WTC11 (cell line): ENCODE data around the gene SKAP1. TPM values are rescaled to one million over a fixed set of nuclear protein-coding genes. Genes with fewer than 3 reads are reported as not detected.

Source experiments
- ATAC-seq: fragments of 200-7000 bp; cut with Tn5 transposase; 2 replicates; pipeline ENCODE4 v1.10.0; 2021; ENCODE audit warnings: mild to moderate bottlenecking, moderate library complexity
- CTCF ChIA-PET: fragments of 300-600 bp; sonication (Branson Sonifier 250); formaldehyde crosslinking; loops from one replicate; lab custom pipeline; 2021; ENCODE audit warnings: antibody characterized with exemption; lab: Charles Lee
- POLR2A ChIA-PET: fragments of 350-600 bp; sonication (Branson Sonifier 250); formaldehyde crosslinking; loops from one replicate; lab custom pipeline; 2021; ENCODE audit warnings: antibody characterized with exemption; lab: Charles Lee
- DNase-seq: peaks from one replicate; pipeline ENCODE4 v3.0.0; 2021; ENCODE audit warnings: low spot score
- H3K27ac Mint-ChIP-seq: 2 replicates; pipeline ENCODE4 v1.8.0; 2021; ENCODE audit warnings: mixed read lengths
- H3K27me3 Mint-ChIP-seq: 2 replicates; pipeline ENCODE4 v1.8.0; 2021; ENCODE audit warnings: low read depth, mild to moderate bottlenecking, moderate library complexity, mixed read lengths
- H3K36me3 Mint-ChIP-seq: 2 replicates; pipeline ENCODE4 v1.8.0; 2021; ENCODE audit warnings: mixed read lengths
- H3K4me1 Mint-ChIP-seq: 2 replicates; pipeline ENCODE4 v1.8.0; 2022; ENCODE audit warnings: mixed read lengths
- H3K4me3 Mint-ChIP-seq: 2 replicates; pipeline ENCODE4 v1.8.0; 2021; ENCODE audit warnings: mild to moderate bottlenecking, moderate library complexity, mixed read lengths
- H3K9me3 Mint-ChIP-seq: 2 replicates; pipeline ENCODE4 v1.8.0; 2021; ENCODE audit warnings: mixed read lengths
- ATF1 ChIP-seq: sonication (generic); formaldehyde crosslinking; IDR thresholded peaks from 2 replicates; pipeline ENCODE4 v1.8.1; 2023; ENCODE audit warnings: mild to moderate bottlenecking, moderate library complexity, missing genetic modification reagents
- CBFB ChIP-seq: sonication (generic); formaldehyde crosslinking; IDR thresholded peaks from 2 replicates; pipeline ENCODE4 v1.8.1; 2022; ENCODE audit warnings: mild to moderate bottlenecking, low read depth, missing genetic modification reagents
- CTCF ChIP-seq: fragments of 200-600 bp; IDR thresholded peaks from 2 replicates; pipeline ENCODE4 v1.8.0; 2022; ENCODE audit warnings: antibody characterized with exemption
- E2F5 ChIP-seq: sonication (generic); formaldehyde crosslinking; IDR thresholded peaks from 2 replicates; pipeline ENCODE4 v1.8.1; 2022; ENCODE audit warnings: mild to moderate bottlenecking, moderate library complexity, missing genetic modification reagents
- FOXP1 ChIP-seq: sonication (generic); formaldehyde crosslinking; IDR thresholded peaks from 2 replicates; pipeline ENCODE4 v1.8.0; 2022; ENCODE audit warnings: missing genetic modification reagents, mild to moderate bottlenecking, moderate library complexity, borderline replicate concordance
- GTF2I ChIP-seq: fragments of 250-450 bp; sonication (Bioruptor Pico); conservative IDR thresholded peaks from 2 replicates; pipeline ENCODE4 v1.4.0; 2021; ENCODE audit warnings: mild to moderate bottlenecking
- JAZF1 ChIP-seq: fragments of 250-450 bp; sonication (Bioruptor Pico); IDR thresholded peaks from 2 replicates; pipeline ENCODE4 v1.9.0; 2021; ENCODE audit warnings: moderate library complexity, mild to moderate bottlenecking, inconsistent platforms
- MXD4 ChIP-seq: fragments of 250-450 bp; sonication (Bioruptor Pico); IDR thresholded peaks from 2 replicates; pipeline ENCODE4 v1.8.0; 2021; ENCODE audit warnings: mild to moderate bottlenecking, moderate library complexity, borderline replicate concordance
- OVOL2 ChIP-seq: fragments of 250-450 bp; sonication (Bioruptor Pico); IDR thresholded peaks from 2 replicates; pipeline ENCODE4 v1.9.0; 2021; ENCODE audit warnings: mild to moderate bottlenecking, borderline replicate concordance
- SOX15 ChIP-seq: fragments of 250-450 bp; sonication (Bioruptor Pico); IDR thresholded peaks from 2 replicates; pipeline ENCODE4 v1.9.0; 2021; ENCODE audit warnings: mild to moderate bottlenecking
- ZNF219 ChIP-seq: sonication (generic); formaldehyde crosslinking; IDR thresholded peaks from 2 replicates; pipeline ENCODE4 v1.8.0; 2023; ENCODE audit warnings: missing genetic modification reagents, mild to moderate bottlenecking, borderline replicate concordance
- ZNF232 ChIP-seq: sonication (generic); formaldehyde crosslinking; IDR thresholded peaks from 2 replicates; pipeline ENCODE4 v1.8.0; 2022; ENCODE audit warnings: mild to moderate bottlenecking, missing genetic modification reagents
- ZNF532 ChIP-seq: fragments of 250-450 bp; sonication (Bioruptor Pico); IDR thresholded peaks from 2 replicates; pipeline ENCODE4 v1.9.0; 2021; ENCODE audit warnings: mild to moderate bottlenecking, borderline replicate concordance
- total RNA-seq: library from RNA; stranded (reverse); gene quantifications from 3 replicates; pipeline ENCODE4 v1.2.3, GENCODE V29; 2021
- TF ChIP-seq, protein P1 (sequence below): sonication (generic); formaldehyde crosslinking; IDR thresholded peaks from 2 replicates; pipeline ENCODE4 v1.8.1; 2023; ENCODE audit warnings: mild to moderate bottlenecking, missing genetic modification reagents, moderate library complexity
- TF ChIP-seq, protein P2 (sequence below): fragments of 250-450 bp; sonication (Bioruptor Pico); IDR thresholded peaks from 2 replicates; pipeline ENCODE4 v1.9.0; 2021; ENCODE audit warnings: moderate library complexity, mild to moderate bottlenecking, inconsistent platforms, borderline replicate concordance
- TF ChIP-seq, protein P3 (sequence below): sonication (generic); formaldehyde crosslinking; IDR thresholded peaks from 2 replicates; pipeline ENCODE4 v1.8.0; 2022; ENCODE audit warnings: missing genetic modification reagents
- TF ChIP-seq, protein P4 (sequence below): sonication (generic); formaldehyde crosslinking; IDR thresholded peaks from 2 replicates; pipeline ENCODE4 v1.8.1; 2023; ENCODE audit warnings: mild to moderate bottlenecking, missing genetic modification reagents, moderate library complexity

SKAP1 gene
- total RNA-seq, 1 experiment from 2014 or later = not detected

GRCh38 chr17:48336986-48337385 is 93.0 kb downstream of the SKAP1 start:
- Mint-ChIP-seq H3K36me3 (no peaks in the 10 kb centered on the region), H3K27ac (no peak overlapping the region), H3K27me3 (peaks cover 47% of the 10 kb centered on the region), H3K4me3 (no peak overlapping the region), H3K4me1 (no peaks in the 10 kb centered on the region), H3K9me3 (no peaks in the 10 kb centered on the region)
- ChIA-PET POLR2A (no interaction called here), CTCF (interaction anchor here (0.6 to 2.5 kb wide), 14 partner anchors 14 to 281 kb away, joined by 3 to 27 read pairs (median 8); partner anchors contain the start of gene HOXB5)
- DNase-seq = no peak
- TF ChIP-seq ZNF219 (CRISPR knock-in tag) (no peak), E2F5 (CRISPR knock-in tag) (no peak), SOX15 (CRISPR knock-in tag) (no peak), FOXP1 (CRISPR knock-in tag) (no peak), JAZF1 (CRISPR knock-in tag) (no peak)
- ATAC-seq = no peak

GRCh38 chr17:48335858-48336500 is 94.0 kb downstream of the SKAP1 start:
- CTCF ChIA-PET = interaction anchor here (0.6 to 2.5 kb wide), 54 partner anchors 9 to 336 kb away, joined by 3 to 27 read pairs (median 4); partner anchors contain the start of gene HOXB5
- DNase-seq = no peak
- no peak overlapping the region for H3K4me3 Mint-ChIP-seq
- no peaks in the 10 kb centered on the region for H3K9me3 Mint-ChIP-seq
- H3K27ac Mint-ChIP-seq = no peak overlapping the region
- TF ChIP-seq OVOL2 (CRISPR knock-in tag) (no peak), CTCF (peak; percentile 61; the same call in 1 of the 2 replicates), MXD4 (no peak), ZNF232 (no peak), GTF2I (CRISPR knock-in tag) (no peak)
- TF ChIP-seq, protein P1, sequence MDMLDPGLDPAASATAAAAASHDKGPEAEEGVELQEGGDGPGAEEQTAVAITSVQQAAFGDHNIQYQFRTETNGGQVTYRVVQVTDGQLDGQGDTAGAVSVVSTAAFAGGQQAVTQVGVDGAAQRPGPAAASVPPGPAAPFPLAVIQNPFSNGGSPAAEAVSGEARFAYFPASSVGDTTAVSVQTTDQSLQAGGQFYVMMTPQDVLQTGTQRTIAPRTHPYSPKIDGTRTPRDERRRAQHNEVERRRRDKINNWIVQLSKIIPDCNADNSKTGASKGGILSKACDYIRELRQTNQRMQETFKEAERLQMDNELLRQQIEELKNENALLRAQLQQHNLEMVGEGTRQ (CRISPR knock-in tag) = no peak
- TF ChIP-seq, protein P2, sequence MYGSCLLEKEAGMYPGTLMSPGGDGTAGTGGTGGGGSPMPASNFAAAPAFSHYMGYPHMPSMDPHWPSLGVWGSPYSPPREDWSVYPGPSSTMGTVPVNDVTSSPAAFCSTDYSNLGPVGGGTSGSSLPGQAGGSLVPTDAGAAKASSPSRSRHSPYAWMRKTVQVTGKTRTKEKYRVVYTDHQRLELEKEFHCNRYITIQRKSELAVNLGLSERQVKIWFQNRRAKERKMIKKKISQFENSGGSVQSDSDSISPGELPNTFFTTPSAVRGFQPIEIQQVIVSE (CRISPR knock-in tag) = no peak
- TF ChIP-seq, all 79 proteins: peak for 1
- ATAC-seq = no peak
- Mint-ChIP-seq H3K36me3 (no peaks in the 10 kb centered on the region), H3K27me3 (peaks cover 44% of the 10 kb centered on the region), H3K4me1 (no peaks in the 10 kb centered on the region)
- POLR2A ChIA-PET = no interaction called here

DNA sequence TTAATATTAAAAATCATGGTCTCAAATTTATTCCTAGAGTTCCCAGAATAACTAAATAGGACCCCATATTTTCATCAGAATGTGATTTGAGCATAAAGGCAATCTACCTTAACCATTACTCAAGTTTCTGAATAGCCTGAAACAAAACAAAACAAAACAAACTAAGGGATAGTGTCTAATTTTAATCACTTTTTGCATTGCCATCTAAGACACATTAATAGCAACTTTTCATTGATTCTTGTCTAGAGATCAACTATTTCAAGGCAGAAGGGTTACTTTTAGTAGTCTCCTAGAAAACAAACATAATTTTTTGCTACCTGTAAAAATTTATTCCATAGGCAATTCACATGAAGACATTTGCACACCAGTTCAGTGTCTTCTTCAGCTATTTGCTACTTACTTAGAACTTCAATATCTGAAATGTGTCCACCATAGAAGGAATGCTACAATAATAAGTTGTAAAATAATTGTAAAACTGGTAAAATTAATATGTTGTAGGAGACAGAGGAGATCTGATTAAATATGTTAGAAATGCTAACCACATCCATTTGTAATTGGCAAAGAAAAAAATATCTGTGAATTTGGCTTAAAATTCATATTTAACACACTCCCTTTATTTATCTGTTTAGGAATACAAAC is 94.7 kb downstream of the SKAP1 start:
- Mint-ChIP-seq H3K9me3 (no peaks in the 10 kb centered on the region), H3K4me1 (peaks cover 5% of the 10 kb centered on the region), H3K27me3 (peaks cover 40% of the 10 kb centered on the region), H3K27ac (no peak overlapping the region), H3K36me3 (no peaks in the 10 kb centered on the region), H3K4me3 (no peak overlapping the region)
- POLR2A ChIA-PET = no interaction called here
- DNase-seq (no peak), ATAC-seq (no peak)
- CTCF ChIA-PET = interaction anchor here (0.6 to 2.5 kb wide), 48 partner anchors 8 to 310 kb away, joined by 3 to 27 read pairs (median 4); partner anchors contain the start of gene HOXB5
- TF ChIP-seq ATF1 (no peak), GTF2I (CRISPR knock-in tag) (no peak), ZNF532 (CRISPR knock-in tag) (no peak), CBFB (CRISPR knock-in tag) (no peak)
- TF ChIP-seq, protein P3, sequence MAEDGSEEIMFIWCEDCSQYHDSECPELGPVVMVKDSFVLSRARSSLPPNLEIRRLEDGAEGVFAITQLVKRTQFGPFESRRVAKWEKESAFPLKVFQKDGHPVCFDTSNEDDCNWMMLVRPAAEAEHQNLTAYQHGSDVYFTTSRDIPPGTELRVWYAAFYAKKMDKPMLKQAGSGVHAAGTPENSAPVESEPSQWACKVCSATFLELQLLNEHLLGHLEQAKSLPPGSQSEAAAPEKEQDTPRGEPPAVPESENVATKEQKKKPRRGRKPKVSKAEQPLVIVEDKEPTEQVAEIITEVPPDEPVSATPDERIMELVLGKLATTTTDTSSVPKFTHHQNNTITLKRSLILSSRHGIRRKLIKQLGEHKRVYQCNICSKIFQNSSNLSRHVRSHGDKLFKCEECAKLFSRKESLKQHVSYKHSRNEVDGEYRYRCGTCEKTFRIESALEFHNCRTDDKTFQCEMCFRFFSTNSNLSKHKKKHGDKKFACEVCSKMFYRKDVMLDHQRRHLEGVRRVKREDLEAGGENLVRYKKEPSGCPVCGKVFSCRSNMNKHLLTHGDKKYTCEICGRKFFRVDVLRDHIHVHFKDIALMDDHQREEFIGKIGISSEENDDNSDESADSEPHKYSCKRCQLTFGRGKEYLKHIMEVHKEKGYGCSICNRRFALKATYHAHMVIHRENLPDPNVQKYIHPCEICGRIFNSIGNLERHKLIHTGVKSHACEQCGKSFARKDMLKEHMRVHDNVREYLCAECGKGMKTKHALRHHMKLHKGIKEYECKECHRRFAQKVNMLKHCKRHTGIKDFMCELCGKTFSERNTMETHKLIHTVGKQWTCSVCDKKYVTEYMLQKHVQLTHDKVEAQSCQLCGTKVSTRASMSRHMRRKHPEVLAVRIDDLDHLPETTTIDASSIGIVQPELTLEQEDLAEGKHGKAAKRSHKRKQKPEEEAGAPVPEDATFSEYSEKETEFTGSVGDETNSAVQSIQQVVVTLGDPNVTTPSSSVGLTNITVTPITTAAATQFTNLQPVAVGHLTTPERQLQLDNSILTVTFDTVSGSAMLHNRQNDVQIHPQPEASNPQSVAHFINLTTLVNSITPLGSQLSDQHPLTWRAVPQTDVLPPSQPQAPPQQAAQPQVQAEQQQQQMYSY = no peak
- TF ChIP-seq, protein P4, sequence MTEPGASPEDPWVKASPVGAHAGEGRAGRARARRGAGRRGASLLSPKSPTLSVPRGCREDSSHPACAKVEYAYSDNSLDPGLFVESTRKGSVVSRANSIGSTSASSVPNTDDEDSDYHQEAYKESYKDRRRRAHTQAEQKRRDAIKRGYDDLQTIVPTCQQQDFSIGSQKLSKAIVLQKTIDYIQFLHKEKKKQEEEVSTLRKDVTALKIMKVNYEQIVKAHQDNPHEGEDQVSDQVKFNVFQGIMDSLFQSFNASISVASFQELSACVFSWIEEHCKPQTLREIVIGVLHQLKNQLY (CRISPR knock-in tag) = no peak
